Left forelimb (tissue), 1 donor: ENCODE data around the gene KRTAP6-3.

Experiments used
- DNase-seq: peaks from one replicate; pipeline ENCODE4 v3.0.0-alpha.2; 2018; ENCODE audit warnings: low spot score

Gene KRTAP6-3

DNA sequence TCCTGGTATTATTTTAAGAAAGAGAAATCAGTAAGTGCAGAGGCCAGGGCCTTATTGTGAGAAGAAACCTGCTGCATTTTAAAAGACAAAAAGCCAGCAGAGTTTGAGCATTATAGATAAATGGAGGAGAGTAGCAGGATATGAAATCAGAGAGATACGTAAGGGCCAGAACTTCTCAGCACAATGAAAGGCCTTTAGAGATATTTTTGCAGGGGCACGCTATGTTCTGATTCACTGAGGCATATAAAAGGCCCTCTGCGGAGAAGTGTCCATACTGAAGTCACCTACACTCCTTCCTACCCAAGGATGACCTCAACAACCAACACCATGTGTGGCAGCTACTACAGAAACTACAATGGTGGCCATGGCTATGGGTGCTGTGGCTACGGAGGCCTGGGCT, at the start of gene KRTAP6-3:
Gene KRTAP6-3, plus strand, starts transcription at position 301 of the 400 bp plus-strand sequence. Its CDS starts 6 bp downstream, at position 307.
- no peak for DNase-seq

DNA sequence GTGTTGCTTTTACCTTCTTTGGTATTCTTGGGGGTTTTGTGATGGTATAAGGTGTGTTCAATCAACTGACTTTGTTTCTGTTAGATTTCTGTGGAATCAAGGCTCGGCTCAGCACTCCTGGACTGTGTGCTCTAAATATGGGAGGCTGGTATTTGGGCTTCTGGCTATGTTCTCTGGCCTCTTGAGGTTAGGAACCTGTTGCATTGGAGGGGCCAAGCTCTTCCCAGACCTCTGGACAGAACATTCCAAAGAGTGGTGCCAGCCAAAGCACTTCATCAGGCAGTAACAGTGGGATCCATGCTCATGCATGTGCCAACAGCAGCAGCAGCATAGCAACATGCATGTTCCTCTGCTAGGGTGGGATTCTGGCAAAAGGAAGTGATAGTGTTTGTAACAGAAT, 39.5 kb upstream of the KRTAP6-3 start:
- no peak for DNase-seq

GRCh38 chr21:30555095-30555494, 37.1 kb upstream of the KRTAP6-3 start:
- DNase-seq = no peak

DNA sequence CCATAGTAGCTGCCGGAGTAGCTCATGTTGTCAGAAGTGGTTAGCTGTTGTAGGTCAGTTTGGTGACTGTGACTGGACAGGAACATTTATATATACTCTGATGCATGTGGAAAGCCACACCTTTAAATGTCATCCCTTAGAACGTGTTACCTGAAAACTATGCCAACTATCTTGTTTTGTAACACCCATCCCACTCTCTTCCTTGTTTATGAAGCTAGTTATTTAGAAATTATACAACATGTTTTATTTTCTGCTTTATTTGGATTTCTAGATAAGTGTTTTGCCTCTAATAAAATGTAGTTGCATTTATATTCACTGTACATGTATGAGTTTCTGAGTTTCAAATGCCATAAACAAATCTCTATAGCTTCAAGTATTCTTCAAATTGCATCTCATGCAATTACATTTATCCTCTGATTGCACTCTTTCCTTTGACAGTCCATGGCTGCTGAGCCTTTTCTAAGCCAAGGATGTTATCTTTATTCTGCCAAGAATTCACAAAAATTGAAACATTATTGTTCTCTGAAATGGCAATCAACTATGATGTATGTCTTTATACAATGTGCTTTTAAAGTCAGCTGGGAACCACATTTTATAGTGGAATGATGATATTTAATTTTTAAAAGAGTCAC, 30.9 kb upstream of the KRTAP6-3 start, which contains the start of gene KRTAP19-7:
Gene KRTAP19-7, minus strand, starts transcription at position 51 of the 632 bp plus-strand sequence. Its CDS starts 25 bp downstream, at position 26.
- DNase-seq = no peak

DNA sequence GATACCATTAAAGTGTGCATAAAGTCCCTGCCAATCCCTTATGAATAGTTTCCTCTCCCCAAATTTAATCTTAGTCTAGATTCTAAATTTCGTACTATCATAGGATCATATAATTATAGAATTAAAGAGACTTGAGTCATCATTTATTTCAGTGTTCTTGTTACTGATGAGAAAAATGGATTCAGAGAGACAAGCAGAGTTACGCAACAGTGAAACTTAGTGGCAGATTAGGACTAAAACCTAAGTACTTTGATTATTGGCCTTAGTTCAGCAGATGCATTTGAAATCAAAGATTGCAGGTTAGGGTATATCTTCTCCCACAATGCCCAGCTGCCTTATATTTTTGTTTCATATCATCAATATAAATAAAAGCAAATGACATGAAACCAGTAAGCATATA, 30.3 kb upstream of the KRTAP6-3 start:
- no peak for DNase-seq

DNA sequence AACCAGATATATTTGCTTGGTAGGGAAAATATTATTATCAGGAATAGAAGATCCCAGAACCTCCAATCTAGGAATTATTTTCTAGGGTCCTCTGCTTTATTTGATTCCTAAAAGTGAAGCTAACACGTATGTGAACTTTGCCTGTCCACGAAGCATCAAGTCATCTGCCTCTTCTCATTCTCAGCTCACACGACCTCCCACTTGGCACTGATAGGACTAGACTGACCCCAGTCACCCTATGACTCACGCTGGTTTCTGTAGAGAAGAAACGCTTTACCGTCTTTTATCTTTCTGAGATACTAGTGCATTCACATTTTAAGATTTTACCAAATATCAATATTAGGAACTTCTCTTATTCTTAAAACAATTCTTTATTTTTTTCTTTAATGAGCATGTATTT, 29.2 kb upstream of the KRTAP6-3 start:
- DNase-seq = no peak

GRCh38 chr21:30563630-30564029, 28.6 kb upstream of the KRTAP6-3 start:
- no peak for DNase-seq

- no peak for DNase-seq
Measured at GRCh38 chr21:30567617-30568016, 24.6 kb upstream of the KRTAP6-3 start.

DNA sequence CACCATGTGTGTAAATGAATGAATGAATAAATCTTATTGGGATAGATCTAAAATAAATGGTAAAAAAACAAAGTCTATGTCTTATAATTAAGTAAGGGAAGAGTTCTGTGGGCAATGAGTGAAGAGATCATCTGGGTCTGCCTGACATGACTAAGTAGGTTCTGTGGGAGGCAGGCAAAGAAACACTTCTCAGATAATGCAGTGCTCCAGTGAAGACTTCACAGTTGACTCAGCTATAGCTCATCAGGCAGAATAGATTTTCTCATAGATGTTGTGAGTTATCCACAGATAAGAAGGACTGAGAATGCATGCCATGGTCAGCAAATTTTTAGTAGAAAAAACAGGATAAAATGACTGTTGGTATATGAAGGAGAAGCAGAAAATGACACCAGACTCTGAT, 14.5 kb upstream of the KRTAP6-3 start:
- DNase-seq = no peak

GRCh38 chr21:30579346-30579745, 12.9 kb upstream of the KRTAP6-3 start:
- no peak for DNase-seq

- no peak for DNase-seq
Measured at GRCh38 chr21:30580132-30580531, 12.1 kb upstream of the KRTAP6-3 start.

DNA sequence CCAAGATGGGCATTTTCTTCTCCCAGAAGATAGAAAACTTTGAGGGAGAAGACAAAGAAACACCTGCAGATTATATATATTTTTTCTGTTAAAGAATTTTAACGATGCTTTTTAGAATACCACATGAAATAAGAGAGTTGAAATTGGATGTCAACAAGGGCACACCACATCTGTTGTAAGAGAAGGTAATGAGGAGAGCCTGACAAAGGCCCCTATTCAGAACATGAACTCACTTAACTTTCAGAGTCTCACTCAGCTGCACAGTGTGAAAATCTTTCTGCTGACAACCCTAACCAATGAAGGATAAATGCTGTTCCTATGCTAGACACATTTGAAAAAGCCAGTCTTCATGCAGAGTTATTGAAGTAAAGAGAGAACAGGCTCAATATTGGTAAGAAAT, 9.4 kb upstream of the KRTAP6-3 start:
- DNase-seq = no peak

DNA sequence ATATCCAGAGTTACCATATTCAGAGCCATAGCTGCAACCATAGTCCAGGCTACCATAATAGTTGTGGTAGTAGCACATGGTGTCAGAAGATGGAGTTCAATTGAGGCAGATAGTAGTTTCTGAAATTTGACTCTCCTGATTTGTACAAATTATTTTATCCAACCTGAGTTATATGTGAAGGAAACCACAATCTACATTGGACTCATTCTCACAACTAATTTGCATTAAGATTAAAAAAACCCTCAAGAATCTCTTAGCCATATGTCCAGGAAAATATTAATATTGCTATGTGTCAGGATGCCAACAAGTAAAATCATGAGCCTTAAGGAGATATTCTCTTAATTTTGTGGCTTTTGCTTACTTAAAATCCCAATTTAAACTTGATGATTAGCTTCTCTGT, 1.9 kb upstream of the KRTAP6-3 start, which contains the start of gene KRTAP22-2:
Gene KRTAP22-2, minus strand, starts transcription at position 101 of the 400 bp plus-strand sequence.
- no peak for DNase-seq

DNA sequence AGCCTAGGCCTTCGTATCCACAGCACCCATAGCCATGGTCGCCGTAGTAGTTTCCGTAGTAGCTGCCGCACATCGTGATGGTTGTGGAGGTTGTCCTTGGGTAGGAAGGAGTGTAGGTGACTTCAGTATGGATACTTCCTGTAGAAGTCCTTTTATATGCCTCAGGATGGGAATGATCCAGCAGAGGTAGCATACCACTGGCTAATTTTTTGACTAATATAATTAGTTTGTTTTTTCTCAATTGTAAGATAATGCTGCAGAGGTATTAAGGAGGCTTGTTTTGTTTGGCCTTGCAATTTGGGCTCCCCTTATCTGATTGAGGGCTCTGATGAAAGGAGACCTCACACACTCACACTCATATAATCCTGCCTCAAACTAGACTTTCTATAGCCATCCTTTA, 6.6 kb downstream of the KRTAP6-3 start, which contains the start of gene KRTAP6-2:
Gene KRTAP6-2, minus strand, starts transcription at position 101 of the 400 bp plus-strand sequence. Its CDS starts 28 bp downstream, at position 73.
- no peak for DNase-seq

DNA sequence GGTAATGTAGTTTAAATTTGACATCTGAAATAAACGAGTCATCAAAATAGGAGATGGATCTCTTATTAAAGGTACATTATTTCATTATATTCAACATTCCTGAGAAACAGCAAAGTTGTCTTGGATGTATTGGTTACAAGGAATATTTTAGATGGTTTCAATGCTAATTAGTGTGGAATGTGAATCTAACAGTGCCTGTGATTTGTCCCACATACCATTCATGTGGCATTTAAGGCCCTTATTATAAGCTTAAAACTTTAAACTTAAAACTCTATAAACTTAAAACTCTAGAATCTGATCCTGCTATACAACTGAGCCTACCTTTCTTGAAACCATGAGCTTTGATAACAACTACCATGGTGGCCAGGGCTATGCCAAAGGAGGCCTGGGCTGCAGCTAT, 8.5 kb downstream of the KRTAP6-3 start, which contains the start of gene KRTAP22-1:
Gene KRTAP22-1, plus strand, starts transcription at position 301 of the 400 bp plus-strand sequence.
- DNase-seq = no peak

DNA sequence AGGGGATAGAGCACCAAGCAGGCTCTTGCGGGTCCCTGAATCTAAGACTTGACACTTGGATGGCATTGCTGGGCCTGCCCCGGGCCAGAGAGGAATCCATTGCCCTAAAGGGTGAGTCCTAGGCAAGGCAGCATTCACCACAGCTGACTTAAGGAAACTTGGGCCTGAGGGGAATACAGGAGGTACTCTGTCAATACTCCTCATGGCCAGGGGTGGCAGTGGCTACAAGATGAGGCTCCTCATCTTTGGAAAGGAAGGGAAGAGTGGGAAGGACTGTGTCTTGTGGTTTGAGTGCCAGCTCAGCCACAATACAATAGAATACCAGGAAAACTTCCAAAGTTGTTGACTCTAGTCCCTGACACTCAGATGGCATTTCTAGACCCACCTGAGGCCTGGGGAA, 13.7 kb downstream of the KRTAP6-3 start:
- DNase-seq = no peak

DNA sequence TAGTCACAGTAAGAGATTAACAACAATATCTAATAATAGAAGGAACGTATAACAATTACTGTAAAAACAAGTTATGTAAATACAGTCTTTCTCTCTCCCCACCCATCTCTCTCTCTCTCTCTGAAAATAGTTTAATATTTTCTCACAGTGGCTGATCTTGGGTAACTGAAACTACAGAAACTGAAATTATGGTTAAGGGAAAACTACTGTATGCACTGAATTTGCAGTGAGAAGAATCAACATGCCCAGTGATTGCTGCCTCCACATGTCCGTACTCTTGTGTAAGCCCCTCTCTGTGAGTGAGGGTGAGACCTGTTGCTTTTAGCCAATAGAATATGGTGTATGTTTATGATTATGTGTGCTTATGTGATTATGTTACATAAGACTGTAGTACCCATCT, 19.9 kb downstream of the KRTAP6-3 start:
- no peak for DNase-seq

DNA sequence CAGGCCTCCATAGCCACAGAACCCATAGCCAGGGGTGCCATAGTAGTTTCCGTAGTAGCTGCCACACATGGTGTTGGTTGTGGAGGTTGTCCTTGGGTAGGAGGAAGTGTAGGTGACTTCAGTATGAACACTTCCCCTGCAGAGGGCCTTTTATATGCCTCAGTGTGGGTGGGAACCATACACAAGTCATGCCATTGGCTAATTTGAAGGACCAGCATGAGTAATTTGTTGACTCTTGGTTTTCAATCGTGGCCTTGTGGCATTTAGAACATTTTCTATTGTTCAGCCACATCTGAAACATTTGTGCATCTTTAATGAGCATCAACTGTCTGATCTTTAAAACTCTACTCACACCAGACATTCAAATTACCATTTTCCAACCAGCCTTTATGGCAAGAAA, 21.6 kb downstream of the KRTAP6-3 start, which contains the start of gene KRTAP6-1:
Gene KRTAP6-1, minus strand, starts transcription at position 95 of the 400 bp plus-strand sequence. Its CDS starts 26 bp downstream, at position 69.
- no peak for DNase-seq

- no peak for DNase-seq
Measured at GRCh38 chr21:30615199-30615598, 23.0 kb downstream of the KRTAP6-3 start.

DNA sequence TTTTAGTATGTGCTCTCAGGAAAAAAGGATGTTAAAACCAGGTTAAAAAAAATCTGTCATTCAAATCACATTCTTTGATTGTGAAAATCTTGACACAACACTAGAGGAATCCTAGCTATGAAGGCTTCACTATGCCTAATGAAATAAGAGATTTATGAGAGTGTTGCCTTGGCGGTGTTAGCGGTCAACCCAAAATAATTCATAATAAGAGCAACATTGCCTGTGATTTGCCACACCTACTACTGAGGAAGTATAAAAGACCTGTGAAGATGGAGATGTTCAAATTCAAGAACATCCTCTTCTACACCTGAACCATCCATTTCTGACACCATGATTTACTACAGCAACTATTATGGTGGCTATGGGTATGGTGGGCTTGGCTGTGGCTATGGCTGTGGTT, 23.9 kb downstream of the KRTAP6-3 start, which contains the start of gene KRTAP20-1:
Gene KRTAP20-1, plus strand, starts transcription at position 301 of the 400 bp plus-strand sequence. Its CDS starts 30 bp downstream, at position 331.
- DNase-seq = no peak

- DNase-seq = no peak
Measured at GRCh38 chr21:30620080-30620479, 27.8 kb downstream of the KRTAP6-3 start.

GRCh38 chr21:30620522-30620921, 28.3 kb downstream of the KRTAP6-3 start, which contains the start of gene KRTAP20-4:
Gene KRTAP20-4, plus strand, starts transcription at chr21:30620627.
- no peak for DNase-seq

GRCh38 chr21:30623362-30623761, 31.1 kb downstream of the KRTAP6-3 start:
- no peak for DNase-seq
